ENCODE measurements around the gene NOD2.

NOD2 gene

DNA sequence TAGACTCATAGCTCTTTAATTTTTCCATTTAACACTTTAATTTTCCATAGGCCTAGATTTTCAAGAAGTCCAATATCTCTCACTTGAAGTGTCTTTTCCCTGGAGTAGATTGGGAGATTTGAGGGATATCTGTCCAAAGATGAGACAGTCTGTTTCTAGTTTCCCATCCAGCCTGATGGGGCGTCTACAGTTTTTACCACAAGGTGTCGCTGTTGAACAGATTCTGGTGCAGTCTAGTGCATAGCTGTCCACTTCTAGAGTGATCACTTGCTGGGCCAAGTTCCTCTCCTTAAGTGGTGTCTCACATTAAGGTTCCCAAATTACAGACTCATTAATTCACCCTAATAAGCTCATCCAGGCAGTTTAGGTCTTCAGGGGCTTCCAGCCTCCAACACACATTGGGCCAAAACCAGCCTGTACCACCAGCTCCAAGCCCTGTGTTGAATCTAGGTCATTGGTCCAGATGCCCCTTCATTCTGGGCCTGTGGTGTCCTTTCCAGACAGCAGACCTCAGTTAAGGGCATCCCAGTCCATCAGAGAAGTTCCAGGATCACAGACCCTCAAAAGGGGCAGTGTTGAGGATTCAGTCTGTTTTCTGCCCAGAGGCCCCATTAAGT lies 21.7 kb upstream of the NOD2 start:
- DNase-seq, result no peak

- DNase-seq, result no peak
These were observed 19.7 kb upstream of the NOD2 start for GRCh38 chr16:50673496-50674275.

DNA sequence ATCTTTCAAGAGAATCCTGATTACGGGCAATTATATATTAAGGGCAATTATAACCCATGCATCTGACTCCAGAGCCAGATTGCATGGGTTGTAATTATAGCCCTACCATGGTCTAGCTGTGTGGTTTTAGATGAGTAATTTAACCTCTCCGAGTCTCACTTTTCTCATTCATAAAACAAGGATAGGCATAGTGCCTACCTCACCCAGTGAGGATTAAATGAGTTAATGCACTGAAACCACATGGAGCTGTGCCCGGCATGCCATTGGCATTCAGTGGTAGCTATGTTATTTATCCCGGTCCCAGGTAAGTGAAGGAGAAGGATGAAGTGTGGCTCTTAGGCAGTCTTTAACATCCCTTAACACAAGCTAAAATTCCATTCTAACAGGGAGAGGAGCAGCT lies 18.6 kb upstream of the NOD2 start:
- DNase-seq, result no peak

GRCh38 chr16:50675686-50676610 lies 17.5 kb upstream of the NOD2 start:
- DNase-seq, result no peak

GRCh38 chr16:50676684-50677225 lies 16.7 kb upstream of the NOD2 start:
- no peak for DNase-seq

DNA sequence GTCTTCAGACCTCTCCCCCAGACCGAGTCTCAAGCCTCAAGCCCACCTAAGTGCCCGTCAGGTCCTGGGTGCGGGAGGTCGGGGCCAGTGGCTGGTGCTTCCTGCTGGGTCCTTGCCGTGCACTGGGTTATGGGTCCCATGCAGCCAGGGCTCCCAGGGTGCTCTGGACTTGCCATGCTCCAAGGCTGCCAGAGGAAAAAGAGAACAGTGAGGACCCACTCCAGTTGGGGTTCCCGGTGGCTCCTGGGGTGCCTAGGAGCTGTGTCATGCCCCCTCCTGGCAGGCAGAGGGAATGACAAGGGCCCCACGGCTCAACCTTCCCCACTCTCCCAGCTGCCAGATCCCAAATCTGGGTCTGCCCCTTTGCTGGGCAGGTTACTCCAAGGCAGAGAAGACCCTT lies 16.1 kb upstream of the NOD2 start:
- no peak for DNase-seq

- no peak for DNase-seq
These were observed 14.9 kb upstream of the NOD2 start for GRCh38 chr16:50678531-50678930.

DNA sequence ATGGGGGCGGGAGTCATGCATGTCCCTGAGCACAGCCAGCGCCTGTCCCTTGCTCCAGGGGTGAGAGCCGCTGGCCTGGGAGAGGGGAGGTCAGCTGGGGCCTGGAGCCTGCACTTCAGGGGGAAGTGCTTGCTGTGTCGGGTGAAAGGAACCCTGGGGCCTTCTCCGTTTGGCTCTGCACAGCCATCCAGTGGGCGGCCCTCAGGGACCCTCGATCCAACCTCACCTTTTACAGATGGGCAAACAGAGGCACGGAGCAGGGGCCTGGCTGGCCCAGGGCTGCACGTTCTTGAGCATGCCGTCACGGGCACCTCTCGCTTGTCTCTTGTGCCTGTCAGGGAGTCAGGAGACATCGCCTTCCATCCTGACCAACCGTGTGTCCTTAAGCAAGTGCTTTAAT lies 14.1 kb upstream of the NOD2 start:
- DNase-seq, result no peak

DNA sequence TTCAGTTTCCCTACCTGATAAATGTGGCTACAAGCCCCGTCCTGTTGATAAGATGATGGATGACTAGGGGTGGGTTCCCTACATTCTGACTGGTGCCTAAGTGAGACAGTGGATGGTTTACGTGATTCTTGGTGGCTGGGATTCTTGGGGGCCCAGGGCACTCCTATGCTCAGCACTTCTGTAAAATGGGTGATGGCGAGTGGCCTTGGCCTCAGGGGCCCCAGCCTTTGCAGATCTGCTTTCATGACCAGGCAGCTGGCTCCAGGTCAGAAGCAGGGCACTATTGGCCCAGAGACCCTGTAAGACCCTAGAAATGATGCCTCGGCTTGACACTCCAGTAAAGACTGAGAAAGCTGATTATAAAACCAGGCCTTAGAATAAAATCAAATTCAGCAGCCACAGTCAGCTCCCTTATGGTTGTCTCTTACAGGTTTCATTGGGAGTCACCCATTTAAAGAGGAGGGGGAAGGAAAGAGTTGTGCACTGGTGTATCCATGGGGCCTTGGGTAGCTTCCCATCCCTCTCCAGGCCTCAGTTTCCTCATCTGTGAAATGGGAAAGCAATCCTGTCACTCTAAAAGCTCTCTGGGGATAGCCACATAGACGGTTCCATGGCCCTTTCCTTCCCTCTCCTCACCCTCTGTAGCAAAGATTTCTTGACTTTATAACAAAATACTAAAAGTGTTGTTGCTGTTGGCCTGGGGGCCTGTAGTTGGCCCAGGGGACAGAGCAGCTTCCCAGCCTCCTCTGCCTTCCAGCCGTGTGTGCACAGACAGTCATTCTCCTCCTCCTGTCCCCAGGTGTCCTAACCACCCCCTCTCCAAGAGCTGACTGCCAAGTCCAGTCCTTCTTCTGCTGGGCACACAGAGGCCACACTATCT lies 13.5 kb upstream of the NOD2 start:
- DNase-seq, result no peak

- no peak for DNase-seq
These were observed 12.9 kb upstream of the NOD2 start for GRCh38 chr16:50680556-50680893.

DNA sequence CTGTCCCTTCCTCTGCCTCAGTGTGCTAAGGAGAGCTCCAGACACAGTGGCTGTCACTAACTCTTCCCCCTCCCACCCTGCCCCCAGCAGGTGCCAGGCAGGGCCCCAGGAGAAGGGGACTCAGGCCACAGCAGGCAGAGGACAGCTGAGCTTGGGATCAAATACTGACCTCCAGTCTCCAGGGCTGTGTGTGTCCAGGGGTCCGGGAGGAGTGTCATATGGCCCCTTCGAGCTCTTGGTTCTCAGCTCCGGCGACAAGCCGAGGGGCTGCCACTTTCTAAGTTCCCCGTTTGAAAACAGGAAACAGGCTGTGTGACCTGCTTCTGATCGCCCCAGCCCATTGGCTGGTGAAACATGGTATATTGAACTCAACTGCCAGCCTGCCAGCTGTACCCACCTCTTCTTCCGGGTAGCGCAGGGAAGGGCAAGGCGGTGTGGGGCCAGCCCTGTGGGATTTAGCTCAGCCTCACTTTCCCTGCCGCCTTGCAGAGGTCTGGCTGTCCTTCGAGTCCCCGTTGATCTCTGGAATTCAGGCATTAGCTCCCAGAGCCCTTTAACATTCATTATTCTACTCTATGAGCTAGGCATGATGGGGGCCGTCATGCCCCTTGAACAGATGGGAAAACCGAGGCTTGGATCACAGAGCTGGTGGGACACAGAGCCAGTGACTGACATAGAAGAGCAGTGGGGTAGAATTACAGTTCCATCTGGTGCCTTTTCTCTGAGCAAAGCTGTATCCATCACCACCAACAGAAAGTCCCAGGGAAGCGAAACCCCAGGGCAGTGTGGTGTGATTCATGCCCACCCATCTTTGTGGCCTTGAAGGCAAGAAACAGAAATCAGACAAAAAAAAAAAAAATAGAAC lies 12.2 kb upstream of the NOD2 start, which contains the start of gene SNX20:
Gene SNX20 (minus strand): TSS at position 292 of the 865 bp plus-strand sequence. CDS start 3,786 bp downstream, outside the sequence.
- no peak for DNase-seq

- no peak for DNase-seq
These were observed 9.6 kb upstream of the NOD2 start for GRCh38 chr16:50683689-50684374.

- no peak for DNase-seq
These were observed 8.5 kb upstream of the NOD2 start for GRCh38 chr16:50684823-50685461.

GRCh38 chr16:50685462-50686063 lies 7.8 kb upstream of the NOD2 start:
- DNase-seq, result no peak

GRCh38 chr16:50688083-50688482 lies 5.3 kb upstream of the NOD2 start:
- DNase-seq, result no peak

DNA sequence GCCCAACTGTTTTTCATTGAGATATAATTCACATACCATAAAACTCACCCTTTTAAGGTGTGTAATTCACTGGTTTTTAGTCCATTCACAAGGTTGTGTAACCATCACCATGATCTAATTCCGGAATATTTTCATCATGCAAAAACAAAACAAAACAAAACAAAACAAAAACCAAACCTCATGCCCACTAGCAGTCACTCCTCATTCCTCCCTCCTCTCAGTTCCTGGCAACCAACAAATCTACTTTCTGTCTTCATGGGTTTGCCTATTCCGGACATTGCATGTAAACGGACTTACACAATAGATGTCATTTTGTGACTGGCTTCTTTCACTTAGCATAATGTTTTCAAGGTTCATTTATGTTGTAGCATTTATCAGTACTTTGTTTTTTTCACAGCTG lies 4.5 kb upstream of the NOD2 start:
- DNase-seq, result no peak

DNA sequence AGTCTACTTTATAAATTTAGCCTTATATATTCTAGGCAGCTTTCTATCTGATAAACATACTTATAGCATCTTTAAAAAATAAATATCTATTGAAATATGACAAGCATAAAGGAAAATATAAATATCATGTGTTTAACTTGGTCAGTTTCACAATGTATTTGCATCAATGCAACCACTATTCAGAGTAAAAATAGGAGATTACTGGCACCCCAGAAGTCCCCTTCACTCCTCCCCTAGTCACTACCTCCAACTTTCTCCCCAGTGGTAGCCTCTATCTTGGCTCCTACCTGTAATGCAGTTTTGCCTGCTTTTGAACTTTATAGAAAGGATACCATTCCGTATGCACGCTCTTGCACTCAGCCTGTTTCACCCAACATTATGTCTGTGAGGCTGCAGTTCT lies 3.2 kb upstream of the NOD2 start:
- DNase-seq, result no peak

DNA sequence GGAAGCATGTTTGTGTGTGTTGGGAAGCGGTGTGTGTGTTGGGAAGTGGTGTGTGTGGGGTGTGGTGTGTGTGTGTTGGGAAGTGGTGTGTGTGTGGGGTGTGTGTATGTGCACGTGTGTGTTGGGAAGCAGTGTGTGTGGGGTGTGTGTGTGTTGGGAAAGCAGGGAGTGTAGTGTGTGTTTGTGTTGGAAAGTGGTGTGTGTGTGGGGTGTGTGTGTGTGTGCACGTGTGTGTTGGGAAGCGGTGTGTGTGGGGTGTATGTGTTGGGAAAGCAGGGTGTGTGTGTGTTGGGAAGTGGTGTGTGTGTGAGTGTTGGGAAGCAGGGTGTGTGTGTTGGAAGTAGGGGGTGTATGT lies 785 bp upstream of the NOD2 start:
- DNase-seq, result no peak

DNA sequence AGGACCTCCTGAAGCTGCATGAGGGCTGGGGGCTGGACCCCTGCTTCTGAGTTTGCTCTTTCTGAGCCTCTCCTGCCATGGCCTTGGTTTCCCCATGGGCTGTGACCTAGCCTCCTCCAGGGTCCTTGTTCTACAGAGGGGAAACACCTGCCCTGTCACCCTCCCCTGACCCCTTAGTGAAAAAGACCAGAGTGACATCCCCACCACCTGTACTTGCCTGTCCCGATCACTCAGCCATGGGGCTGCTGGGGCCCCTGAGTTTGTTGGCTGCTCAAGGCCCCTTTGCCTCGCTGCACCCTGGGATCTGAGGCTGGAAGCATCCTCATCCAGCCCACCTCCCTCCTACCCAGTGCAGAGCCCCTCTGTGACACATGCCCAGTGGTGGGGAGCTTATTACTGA lies 800 bp downstream of the NOD2 start:
- DNase-seq, result no peak

Data from NCI-H526 (cell line).